ENCODE data around the gene LAMTOR5. TPM values are rescaled to one million over a fixed set of nuclear protein-coding genes. Genes with fewer than 3 reads are reported as not detected.

Gene LAMTOR5
- total and polyA plus RNA-seq, 10 of the 15 experiments (the other 5 are each of a cell fraction or from before 2014, with no cell fraction given) = 64.1 to 613 (median 315) TPM

DNA sequence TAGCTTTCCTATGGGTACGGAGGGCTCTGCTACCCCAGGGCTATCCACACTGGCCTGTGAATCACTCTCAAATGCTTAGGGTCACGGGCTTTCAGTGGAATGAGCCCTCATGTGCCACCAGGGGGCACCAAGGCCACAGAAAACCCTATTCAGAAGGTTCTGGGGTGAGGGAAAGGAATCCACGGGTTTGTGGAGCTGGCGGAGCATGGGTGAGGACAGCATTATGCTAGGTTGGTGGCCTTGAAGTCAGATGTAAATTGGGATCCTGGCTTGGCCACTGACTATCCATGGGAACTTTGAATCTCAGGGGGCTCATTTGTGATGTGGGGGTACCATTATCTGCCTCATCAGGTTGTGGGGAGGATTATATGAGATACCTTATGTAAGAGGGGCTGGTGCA lies 5.1 kb upstream of the LAMTOR5 start (continued):
- TF ChIP-seq, protein P1, sequence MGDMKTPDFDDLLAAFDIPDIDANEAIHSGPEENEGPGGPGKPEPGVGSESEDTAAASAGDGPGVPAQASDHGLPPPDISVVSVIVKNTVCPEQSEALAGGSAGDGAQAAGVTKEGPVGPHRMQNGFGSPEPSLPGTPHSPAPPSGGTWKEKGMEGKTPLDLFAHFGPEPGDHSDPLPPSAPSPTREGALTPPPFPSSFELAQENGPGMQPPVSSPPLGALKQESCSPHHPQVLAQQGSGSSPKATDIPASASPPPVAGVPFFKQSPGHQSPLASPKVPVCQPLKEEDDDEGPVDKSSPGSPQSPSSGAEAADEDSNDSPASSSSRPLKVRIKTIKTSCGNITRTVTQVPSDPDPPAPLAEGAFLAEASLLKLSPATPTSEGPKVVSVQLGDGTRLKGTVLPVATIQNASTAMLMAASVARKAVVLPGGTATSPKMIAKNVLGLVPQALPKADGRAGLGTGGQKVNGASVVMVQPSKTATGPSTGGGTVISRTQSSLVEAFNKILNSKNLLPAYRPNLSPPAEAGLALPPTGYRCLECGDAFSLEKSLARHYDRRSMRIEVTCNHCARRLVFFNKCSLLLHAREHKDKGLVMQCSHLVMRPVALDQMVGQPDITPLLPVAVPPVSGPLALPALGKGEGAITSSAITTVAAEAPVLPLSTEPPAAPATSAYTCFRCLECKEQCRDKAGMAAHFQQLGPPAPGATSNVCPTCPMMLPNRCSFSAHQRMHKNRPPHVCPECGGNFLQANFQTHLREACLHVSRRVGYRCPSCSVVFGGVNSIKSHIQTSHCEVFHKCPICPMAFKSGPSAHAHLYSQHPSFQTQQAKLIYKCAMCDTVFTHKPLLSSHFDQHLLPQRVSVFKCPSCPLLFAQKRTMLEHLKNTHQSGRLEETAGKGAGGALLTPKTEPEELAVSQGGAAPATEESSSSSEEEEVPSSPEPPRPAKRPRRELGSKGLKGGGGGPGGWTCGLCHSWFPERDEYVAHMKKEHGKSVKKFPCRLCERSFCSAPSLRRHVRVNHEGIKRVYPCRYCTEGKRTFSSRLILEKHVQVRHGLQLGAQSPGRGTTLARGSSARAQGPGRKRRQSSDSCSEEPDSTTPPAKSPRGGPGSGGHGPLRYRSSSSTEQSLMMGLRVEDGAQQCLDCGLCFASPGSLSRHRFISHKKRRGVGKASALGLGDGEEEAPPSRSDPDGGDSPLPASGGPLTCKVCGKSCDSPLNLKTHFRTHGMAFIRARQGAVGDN (IDR thresholded peaks at IDR 0.05) = no peak
- TF ChIP-seq RAD21 (IDR thresholded peaks at IDR 0.05; ENCODE audit: insufficient read depth, low read depth, low read length) (peak; percentile 86), NFYB (IDR thresholded peaks at IDR 0.05; ENCODE audit: insufficient read depth, low read depth, low read length) (no peak), FOS (IDR thresholded peaks at IDR 0.05; ENCODE audit: borderline replicate concordance, extremely low read depth, insufficient read length) (no peak), FOXM1 (IDR thresholded peaks at IDR 0.05; ENCODE audit: low read depth, low read length) (no peak), BMI1 (IDR thresholded peaks at IDR 0.05; ENCODE audit: borderline replicate concordance) (no peak), DPF2 (IDR thresholded peaks at IDR 0.05) (no peak)

DNA sequence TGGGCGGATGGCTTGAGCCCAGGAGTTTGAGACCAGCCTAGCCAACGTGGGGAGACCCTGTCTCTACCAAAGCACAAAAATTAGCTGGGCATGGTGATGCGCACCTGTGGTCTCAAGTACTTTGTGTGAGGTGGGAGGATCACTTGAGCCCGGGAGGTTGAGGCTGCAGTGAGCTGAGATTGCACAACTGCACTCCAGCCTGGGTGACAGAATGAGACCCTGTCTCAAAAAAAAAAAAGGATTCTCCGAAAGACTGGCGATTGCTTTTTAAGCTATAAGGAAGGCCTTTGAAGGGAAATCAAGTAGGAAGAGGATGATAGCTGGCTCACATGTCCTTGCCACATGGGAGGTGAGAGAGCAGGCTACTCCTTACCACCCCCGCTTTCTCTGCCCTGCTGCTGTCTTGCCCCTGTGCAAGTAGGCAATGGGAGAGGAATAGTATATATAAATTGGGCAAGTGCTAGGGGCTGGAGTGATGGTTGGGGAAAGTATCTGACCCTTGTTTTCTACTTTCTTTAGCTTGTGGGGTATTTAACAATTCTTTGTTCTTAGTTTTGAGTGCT lies 3.8 kb upstream of the LAMTOR5 start:
- Histone ChIP-seq H3K79me2 (ENCODE audit: control insufficient read depth, insufficient read depth, low read length) (peaks cover 17% of the 10 kb centered on the region), H3K9me3 (replicated peaks; ENCODE audit: control insufficient read depth, insufficient read depth, low read length) (no peaks in the 10 kb centered on the region), H3K4me1 (ENCODE audit: control insufficient read depth, insufficient read depth, low read length) (peaks cover 6% of the 10 kb centered on the region), H3K27ac (ENCODE audit: control insufficient read depth, insufficient read depth) (no peak overlapping the region), H3K36me3 (ENCODE audit: control insufficient read depth in 2 of 2, insufficient read depth in 2 of 2, low read length in 1 of 2) (no peaks in the 10 kb centered on the region), H4K20me1 (ENCODE audit: control insufficient read depth, insufficient read depth) (no peaks in the 10 kb centered on the region), H3K4me2 (ENCODE audit: control insufficient read depth, insufficient read depth) (no peak overlapping the region), H3K27me3 (replicated peaks in 1 of 2; ENCODE audit: control insufficient read depth in 2 of 2, insufficient read depth in 2 of 2, low read length in 1 of 2) (no peaks in the 10 kb centered on the region), H2AFZ (ENCODE audit: control insufficient read depth, low read depth, low read length) (no peak overlapping the region), H3K9ac (ENCODE audit: control insufficient read depth, insufficient read depth, low read length) (no peak overlapping the region), H3K4me3 (no peak overlapping the region)
- ChIA-PET SMC1A (ENCODE audit: uncharacterized antibody, unreplicated experiment) (interaction anchor here (0.9 to 6.5 kb wide), 8 partner anchors 9 to 85 kb away, joined by 3 to 61 read pairs (median 4); partner anchors contain the start of gene RBM15), RAD21 (ENCODE audit: unreplicated experiment) (interaction anchor here (1.6 to 3.5 kb wide), 3 partner anchors 49 to 85 kb away, joined by 8 to 28 read pairs (median 21); partner anchors contain the start of gene RBM15), POLR2A (interaction anchor here (0.8 to 2.1 kb wide), 2 partner anchors 62 to 72 kb away, joined by 3 to 9 read pairs; partner anchors contain the start of gene RBM15), CTCF (interaction anchor here (0.6 to 9.5 kb wide), 22 partner anchors 11 to 224 kb away, joined by 3 to 146 read pairs (median 6); partner anchors contain the start of genes KCNC4 and RBM15)
- DNase-seq (ENCODE audit: low read depth, low spot score) = no peak
- WGBS (ENCODE audit: insufficient coverage, insufficient replicate concordance, low lambda C conversion rate, missing lambda C conversion rate) = 56% methylated on average over 5 of the region's 7 CpGs
- ATAC-seq = no peak
- in situ Hi-C loops (cut with MboI) = no loop called here
- intact Hi-C loops (cut with micrococcal nuclease; ENCODE audit: unreplicated experiment) = loop anchor here (10.0 kb wide), 1 partner anchor 374 kb away; no protein-coding TSS in a partner anchor
- FAIRE-seq = no peak
- BruUV-seq (replicated peaks) = no TSS peak
- TF ChIP-seq SMAD1 (IDR thresholded peaks at IDR 0.05; ENCODE audit: low read depth, partially characterized antibody) (no peak), HDAC2 (IDR thresholded peaks at IDR 0.05) (no peak), TAF1 (IDR thresholded peaks at IDR 0.05; ENCODE audit: borderline replicate concordance, low read depth, low read length) (no peak), NRF1 (conservative IDR thresholded peaks at IDR 0.05; ENCODE audit: low read depth, low read length) (no peak), KDM1A (IDR thresholded peaks at IDR 0.05; ENCODE audit: borderline replicate concordance) (no peak), ASH2L (IDR thresholded peaks at IDR 0.05; ENCODE audit: borderline replicate concordance, low read depth) (no peak), POU2F2 (IDR thresholded peaks at IDR 0.05; ENCODE audit: borderline replicate concordance, low read depth, low read length) (no peak), IKZF1 (conservative IDR thresholded peaks at IDR 0.05) (no peak), ETV6 (conservative IDR thresholded peaks at IDR 0.05 in 1 of 2, IDR thresholded peaks at IDR 0.05 in 1 of 2; ENCODE audit: borderline replicate concordance in 1 of 2, low read depth in 1 of 2) (no peak)
- TF ChIP-seq, protein P2, sequence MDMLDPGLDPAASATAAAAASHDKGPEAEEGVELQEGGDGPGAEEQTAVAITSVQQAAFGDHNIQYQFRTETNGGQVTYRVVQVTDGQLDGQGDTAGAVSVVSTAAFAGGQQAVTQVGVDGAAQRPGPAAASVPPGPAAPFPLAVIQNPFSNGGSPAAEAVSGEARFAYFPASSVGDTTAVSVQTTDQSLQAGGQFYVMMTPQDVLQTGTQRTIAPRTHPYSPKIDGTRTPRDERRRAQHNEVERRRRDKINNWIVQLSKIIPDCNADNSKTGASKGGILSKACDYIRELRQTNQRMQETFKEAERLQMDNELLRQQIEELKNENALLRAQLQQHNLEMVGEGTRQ (IDR thresholded peaks at IDR 0.05; ENCODE audit: borderline replicate concordance, low read depth, low read length) = no peak
- TF ChIP-seq, protein P3, sequence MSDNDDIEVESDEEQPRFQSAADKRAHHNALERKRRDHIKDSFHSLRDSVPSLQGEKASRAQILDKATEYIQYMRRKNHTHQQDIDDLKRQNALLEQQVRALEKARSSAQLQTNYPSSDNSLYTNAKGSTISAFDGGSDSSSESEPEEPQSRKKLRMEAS (IDR thresholded peaks at IDR 0.05; ENCODE audit: low read depth, low read length) = no peak
